Ovary (tissue), 3 donors: Measurements from ENCODE around the gene SLC41A1.

Experiments used
- POLR2A ChIP-seq: fragments of 450-650 bp; IDR thresholded peaks from one replicate; pipeline ENCODE4 v1.6.1; 2017; ENCODE audit warnings: antibody characterized with exemption, mild to moderate bottlenecking, moderate library complexity
- TF ChIP-seq, protein P1 (sequence below), 3 donors: fragments of 450-650 bp in 2 of 3; fragments of 200-600 bp in 1 of 3; IDR thresholded peaks; one replicate each; pipeline versions ENCODE4 v1.5.1 to v1.8.0; 2016 to 2022; ENCODE audit warnings: antibody characterized with exemption in 3 of 3, mild to moderate bottlenecking in 1 of 3
- donor health status: DM: no; HTN: no; CAD: no.

- TF ChIP-seq, protein P1, sequence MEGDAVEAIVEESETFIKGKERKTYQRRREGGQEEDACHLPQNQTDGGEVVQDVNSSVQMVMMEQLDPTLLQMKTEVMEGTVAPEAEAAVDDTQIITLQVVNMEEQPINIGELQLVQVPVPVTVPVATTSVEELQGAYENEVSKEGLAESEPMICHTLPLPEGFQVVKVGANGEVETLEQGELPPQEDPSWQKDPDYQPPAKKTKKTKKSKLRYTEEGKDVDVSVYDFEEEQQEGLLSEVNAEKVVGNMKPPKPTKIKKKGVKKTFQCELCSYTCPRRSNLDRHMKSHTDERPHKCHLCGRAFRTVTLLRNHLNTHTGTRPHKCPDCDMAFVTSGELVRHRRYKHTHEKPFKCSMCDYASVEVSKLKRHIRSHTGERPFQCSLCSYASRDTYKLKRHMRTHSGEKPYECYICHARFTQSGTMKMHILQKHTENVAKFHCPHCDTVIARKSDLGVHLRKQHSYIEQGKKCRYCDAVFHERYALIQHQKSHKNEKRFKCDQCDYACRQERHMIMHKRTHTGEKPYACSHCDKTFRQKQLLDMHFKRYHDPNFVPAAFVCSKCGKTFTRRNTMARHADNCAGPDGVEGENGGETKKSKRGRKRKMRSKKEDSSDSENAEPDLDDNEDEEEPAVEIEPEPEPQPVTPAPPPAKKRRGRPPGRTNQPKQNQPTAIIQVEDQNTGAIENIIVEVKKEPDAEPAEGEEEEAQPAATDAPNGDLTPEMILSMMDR (IDR thresholded peaks at IDR 0.05), result no peak
- TF ChIP-seq POLR2A, result no peak
Measured at GRCh38 chr1:205741681-205742080, 71.3 kb downstream of the SLC41A1 start.
